ENCODE data around the gene TTC28.
"Not testable (repeated sequence)": the region's sequence is repeated elsewhere in the genome, so short reads cannot be mapped to it uniquely, and the experiment has no call there.

TTC28 gene

DNA sequence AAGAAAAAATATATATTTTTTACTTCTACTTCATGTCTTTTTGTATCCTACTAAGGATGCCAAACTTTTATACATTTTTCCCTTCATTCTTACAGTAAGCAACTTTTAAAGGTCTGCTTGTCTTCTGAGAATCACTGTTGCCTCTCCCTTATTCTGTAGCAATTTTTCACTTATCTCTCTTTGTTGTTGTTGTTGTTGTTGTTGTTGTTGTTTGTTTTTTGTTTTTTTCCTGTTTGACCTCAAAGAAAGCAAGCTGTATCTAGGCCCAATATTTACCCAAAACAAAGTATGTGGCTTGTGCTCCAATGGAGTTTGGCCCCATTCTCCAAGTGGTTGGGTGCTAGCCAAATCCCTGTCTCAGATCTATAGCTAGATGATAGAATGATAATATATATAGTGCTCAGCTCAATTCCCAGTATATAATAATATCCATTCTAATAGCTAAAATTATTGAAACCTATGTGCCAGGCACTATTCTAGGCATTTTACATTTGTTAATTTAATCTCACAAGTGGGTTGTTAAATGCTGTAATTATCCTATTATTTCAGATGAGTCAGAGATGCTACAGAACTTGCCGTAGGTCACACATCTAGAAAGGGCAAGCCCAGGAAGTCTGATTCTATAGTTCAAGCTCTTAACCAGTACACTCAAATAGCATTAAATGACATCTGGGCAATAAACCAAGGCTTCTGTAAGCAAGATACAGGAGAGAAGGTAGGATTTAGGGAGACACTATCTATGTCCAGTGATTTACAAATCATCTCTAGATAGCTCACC, 555.5 kb downstream of the TTC28 start:
- peak in 1 of 3 experiments; percentile 32 for DNase-seq

GRCh38 chr22:28120691-28121592, 558.7 kb downstream of the TTC28 start:
- no peak for DNase-seq

DNA sequence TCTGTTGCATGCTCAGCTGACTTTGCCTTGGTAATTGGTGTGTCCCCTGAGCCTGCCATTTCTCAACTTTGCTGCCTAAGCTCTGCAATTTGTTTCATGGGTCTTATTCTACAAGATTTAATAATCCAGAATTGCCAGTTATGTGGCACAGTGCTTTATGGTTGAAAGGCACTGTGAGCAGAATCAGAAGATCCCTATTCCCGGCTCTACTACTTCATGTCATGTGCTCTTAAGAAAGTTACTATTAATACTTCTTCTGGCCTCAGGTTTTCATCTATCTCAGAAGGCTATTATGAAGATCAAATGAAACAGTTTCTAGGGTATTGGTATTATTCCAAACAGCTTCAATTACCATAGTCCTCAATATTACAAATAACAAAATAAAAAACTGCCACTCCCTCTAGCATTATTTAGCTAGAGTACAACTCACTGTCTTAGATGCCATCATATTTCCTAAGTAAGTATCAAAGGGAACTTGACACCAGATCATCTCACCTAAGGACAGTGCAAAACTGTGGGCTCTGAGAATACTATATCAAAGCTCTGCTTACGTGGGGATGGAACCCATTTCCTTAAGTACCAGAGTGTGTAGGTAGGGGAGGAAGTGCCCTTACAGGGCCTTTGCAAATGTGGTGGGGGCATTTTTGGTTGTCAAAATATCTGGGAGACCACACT, 560.5 kb downstream of the TTC28 start:
- no peak for DNase-seq

DNA sequence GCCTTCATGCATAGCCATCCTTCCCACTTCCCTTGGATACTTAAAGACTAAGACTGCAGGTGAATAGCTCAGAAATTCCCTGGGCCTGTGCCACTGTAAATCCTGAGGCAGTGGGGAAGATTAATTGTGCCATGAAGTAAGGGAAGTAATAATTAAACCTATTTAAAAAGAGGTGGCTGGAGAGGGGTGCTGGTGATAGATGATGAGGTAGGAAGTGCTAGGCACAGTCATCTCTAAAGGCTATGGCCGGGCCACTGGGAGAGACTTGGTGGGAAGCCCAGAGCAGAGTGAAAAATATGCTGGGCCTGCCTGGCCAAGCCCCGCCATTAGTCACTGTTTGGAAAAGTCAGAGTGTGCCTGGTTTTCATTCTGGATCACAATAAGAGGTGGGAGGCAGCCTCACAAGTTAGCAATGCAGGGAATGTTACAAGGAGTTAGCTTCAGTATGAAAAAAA, 563.4 kb downstream of the TTC28 start:
- DNase-seq: no peak

- DNase-seq: no peak
Measured at GRCh38 chr22:28115426-28115825, 564.2 kb downstream of the TTC28 start.

- peak in 1 of 3 experiments; percentile 3 for DNase-seq
Measured at GRCh38 chr22:28112548-28113043, 567.0 kb downstream of the TTC28 start.

GRCh38 chr22:28112190-28112544, 567.5 kb downstream of the TTC28 start:
- DNase-seq: no peak

GRCh38 chr22:28111501-28112189, 568.0 kb downstream of the TTC28 start:
- DNase-seq: no peak

DNA sequence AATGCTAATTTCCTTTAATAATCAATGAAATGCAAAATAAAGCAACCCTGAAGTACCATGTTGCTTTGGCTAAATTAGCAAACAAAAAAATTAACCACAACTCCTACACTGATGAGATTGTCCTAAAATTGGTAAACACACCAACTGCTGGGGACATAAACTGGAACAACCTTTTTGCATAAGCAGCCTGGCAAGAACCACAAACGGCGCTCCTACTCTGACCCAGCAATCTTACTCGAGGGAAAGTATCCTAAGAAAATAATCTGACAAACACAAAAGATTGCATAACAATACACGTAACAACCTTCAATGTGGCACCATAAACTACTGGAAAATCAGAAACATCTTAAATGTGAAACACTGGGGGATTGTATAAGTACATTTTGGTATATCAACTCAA, 570.8 kb downstream of the TTC28 start:
- no peak for DNase-seq

GRCh38 chr22:28106617-28107016, 573.0 kb downstream of the TTC28 start:
- no peak for DNase-seq

- DNase-seq: no peak
Measured at GRCh38 chr22:28105988-28106387, 573.7 kb downstream of the TTC28 start.

DNA sequence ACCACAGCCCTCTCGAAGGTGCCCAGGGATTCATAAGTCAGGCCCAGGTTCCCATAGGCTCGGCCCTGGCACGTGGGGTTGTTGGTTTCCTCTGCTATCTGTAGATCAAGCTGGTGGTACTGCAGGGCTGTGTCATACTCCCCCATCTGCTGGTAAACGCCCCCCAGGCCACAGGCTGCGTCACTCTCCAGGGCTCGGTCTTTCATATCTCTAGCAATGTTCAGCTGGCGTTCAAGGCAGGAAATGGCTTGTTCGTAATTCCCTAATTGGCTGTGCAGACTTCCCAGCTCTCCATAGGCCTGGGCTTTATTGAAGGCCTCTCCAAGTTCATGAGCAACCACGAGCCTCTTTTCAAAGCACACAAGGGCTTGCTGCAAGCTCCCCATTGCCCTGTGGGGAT, 574.2 kb downstream of the TTC28 start:
- DNase-seq: peak in 1 of 3 experiments; percentile 15

- no peak for DNase-seq
Measured at GRCh38 chr22:28103596-28103995, 576.0 kb downstream of the TTC28 start.

DNA sequence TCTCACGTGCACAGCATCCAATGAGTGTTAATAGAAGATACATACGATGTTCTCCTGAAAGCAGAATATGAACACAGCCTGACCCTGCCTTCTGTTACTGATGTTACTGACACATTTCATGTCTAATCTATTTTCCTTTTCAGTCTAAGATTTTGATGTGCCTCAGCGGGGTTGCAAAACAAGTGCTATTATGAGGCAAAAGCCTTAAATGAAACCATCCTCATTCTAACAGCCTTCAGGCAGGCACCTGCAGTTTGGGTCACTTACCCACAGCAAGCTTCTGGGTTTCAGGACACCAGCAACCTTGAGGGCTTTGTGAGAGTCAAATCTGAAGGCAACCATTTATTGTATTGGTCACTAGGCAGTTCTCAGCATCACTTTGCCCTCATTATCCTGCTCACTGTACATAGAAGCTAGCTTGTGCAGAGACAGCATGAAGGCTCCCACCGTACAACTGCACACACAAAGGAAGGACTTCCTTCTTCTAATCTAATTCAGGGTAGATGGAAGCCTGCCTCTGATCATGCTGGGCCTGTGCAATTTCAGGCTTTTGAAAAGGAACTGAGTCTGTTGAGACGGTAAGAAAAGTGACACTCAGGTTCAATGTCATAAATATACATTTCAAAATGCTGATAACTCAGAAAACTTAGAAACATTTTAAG, 577.4 kb downstream of the TTC28 start:
- no peak for DNase-seq

DNA sequence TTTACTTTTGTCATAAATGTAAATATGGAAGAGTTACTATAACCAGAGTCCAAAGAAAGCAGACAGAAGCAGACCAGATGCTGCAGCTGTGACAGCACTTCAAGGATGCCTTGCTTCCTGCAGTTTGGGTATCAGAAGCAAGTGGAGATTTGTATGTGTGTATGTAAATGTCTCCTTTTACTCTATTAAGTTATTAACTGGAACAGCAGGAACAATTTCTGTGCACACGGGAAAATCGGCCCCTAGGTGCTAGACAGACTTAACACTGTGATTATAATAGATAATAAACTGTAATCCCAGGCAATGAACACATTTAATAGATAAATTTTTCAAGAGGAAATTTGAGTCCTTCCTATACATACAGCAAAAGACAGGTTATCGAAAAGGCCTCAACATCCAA, 582.0 kb downstream of the TTC28 start:
- DNase-seq: no peak

DNA sequence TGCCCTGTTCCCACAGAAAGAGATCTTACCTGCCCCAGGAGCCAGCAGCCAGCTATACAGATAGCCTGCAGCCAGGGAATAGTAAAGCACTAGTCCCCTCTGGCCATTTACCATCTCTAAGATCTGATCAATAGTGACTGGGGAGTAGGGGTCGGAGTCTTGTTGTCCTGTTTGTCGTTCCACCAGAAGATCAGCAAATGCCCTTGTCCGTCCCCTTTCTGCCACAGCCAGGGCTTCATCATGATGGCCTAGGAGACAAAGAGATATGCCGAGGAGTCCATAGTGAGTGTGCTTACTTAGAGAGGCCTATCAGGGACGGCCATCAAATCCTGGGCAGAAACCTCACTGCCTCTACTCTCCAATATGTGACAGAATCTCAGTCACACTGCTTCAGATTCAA, 583.5 kb downstream of the TTC28 start:
- no peak for DNase-seq

- DNase-seq: no peak
Measured at GRCh38 chr22:28095316-28096095, 584.1 kb downstream of the TTC28 start.

DNA sequence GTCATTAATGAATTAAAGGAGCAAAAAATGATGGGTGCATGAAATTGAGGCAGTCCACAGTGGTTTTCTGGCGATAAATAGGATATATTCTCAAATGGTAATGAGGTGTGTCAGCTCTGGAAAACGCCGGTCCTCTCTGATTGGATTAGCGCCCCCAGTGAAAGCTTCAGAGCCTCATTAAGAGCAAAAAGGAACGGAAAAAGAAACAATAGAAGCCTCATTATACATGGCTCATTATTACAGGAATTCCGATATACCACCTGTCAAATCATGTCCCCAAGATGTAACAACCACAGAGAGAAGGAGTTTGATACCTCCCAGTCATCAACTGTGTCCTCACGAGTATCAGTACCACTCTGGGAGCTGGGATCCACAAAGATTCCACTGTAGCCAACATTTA, 584.9 kb downstream of the TTC28 start:
- DNase-seq: no peak

DNA sequence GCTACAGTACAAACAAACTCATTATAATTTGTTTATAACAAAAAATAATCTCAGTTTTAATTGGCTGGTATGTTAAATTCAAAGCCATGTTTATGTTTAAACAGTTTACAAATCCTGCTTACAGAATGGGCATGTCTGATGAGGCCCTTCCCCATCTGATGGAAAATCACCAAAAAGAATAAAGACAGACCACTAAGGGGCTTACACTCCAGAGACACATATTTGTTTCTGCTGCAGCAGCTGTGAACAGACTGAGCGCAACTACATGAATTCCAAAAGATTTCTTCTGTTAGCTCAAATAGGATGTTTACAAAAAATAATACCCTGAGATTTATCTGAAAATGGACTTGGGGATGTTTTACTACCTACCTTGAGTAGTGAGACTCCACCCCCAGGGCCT, 585.9 kb downstream of the TTC28 start:
- DNase-seq: no peak

GRCh38 chr22:28091486-28091885, 588.2 kb downstream of the TTC28 start:
- DNase-seq: no peak

GRCh38 chr22:28089541-28089940, 590.1 kb downstream of the TTC28 start:
- not testable (repeated sequence) for DNase-seq
